ENCODE results near the gene GTF3C1. TPM values are rescaled to one million over a fixed set of nuclear protein-coding genes. Genes with fewer than 3 reads are reported as not detected.

Gene GTF3C1
- total and polyA plus RNA-seq, 2 donors (not counting 1 experiment from before 2014, with no cell fraction given) = 31.2 to 49.6 TPM

DNA sequence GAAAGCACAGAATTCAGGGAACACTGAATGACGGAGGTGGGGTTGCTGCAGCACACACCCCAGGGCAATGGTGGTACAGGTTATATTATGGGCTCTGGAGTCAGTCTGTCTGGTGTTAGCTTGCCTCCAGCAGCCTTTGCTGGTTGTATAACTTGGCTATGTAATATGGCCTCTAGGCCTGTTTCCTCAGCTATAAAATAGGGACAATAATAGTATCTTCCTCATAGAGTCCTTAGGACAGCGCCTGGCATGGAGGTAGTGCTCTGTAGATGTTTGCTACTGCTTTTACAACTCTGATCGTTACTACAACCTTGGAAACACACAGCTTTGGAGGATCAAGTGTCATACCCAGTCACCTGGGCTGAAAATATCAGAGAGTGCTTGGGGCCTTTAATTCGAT is 31.5 kb downstream of the GTF3C1 start:
- H3K9ac ChIP-seq (ENCODE audit: low read length) = no peak overlapping the region
- H2AFZ ChIP-seq (ENCODE audit: insufficient read depth, low read depth, low read length, poor library complexity, severe bottlenecking) = no peak overlapping the region
- no peaks in the 10 kb centered on the region for H3K4me1 Mint-ChIP-seq
- H3K79me2 ChIP-seq (ENCODE audit: control insufficient read depth, insufficient read depth, low read length) = no peaks in the 10 kb centered on the region
- no peaks in the 10 kb centered on the region for H3K4me1 ChIP-seq (ENCODE audit: control insufficient read depth in 2 of 2, insufficient read depth in 2 of 2, low read length in 2 of 2)
- no peak for DNase-seq
- intact Hi-C loops (cut with micrococcal nuclease) = no loop called here
- no peaks in the 10 kb centered on the region for H3K27me3 Mint-ChIP-seq
- TF ChIP-seq, protein P1, sequence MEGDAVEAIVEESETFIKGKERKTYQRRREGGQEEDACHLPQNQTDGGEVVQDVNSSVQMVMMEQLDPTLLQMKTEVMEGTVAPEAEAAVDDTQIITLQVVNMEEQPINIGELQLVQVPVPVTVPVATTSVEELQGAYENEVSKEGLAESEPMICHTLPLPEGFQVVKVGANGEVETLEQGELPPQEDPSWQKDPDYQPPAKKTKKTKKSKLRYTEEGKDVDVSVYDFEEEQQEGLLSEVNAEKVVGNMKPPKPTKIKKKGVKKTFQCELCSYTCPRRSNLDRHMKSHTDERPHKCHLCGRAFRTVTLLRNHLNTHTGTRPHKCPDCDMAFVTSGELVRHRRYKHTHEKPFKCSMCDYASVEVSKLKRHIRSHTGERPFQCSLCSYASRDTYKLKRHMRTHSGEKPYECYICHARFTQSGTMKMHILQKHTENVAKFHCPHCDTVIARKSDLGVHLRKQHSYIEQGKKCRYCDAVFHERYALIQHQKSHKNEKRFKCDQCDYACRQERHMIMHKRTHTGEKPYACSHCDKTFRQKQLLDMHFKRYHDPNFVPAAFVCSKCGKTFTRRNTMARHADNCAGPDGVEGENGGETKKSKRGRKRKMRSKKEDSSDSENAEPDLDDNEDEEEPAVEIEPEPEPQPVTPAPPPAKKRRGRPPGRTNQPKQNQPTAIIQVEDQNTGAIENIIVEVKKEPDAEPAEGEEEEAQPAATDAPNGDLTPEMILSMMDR (IDR thresholded peaks at IDR 0.05) = no peak
- TF ChIP-seq EZH2 (IDR thresholded peaks at IDR 0.05; ENCODE audit: borderline replicate concordance, insufficient read depth, low read depth, low read length, poor library complexity, severe bottlenecking) = no peak
- ChIA-PET POLR2A (no interaction called here), CTCF (no interaction called here)
- H3K36me3 ChIP-seq (replicated peaks in 1 of 2; ENCODE audit: control extremely low read depth in 1 of 2, control insufficient read depth in 1 of 2, extremely low read depth in 1 of 2, insufficient read depth in 2 of 2, low read length in 1 of 2) = peaks cover 0 to 22% of the 10 kb centered on the region in 2 experiments
- no peak overlapping the region for H3K4me2 ChIP-seq (replicated peaks; ENCODE audit: low read depth, low read length, poor library complexity, severe bottlenecking)
- H3K4me3 ChIP-seq (ENCODE audit: control extremely low read depth in 1 of 5, extremely low read depth in 1 of 5, insufficient read depth in 1 of 5, low read depth in 2 of 5, low read length in 4 of 5) = no peak overlapping the region
- H4K20me1 ChIP-seq (ENCODE audit: control insufficient read depth, insufficient read depth, low read length, poor library complexity, severe bottlenecking) = no peaks in the 10 kb centered on the region
- H3K27ac Mint-ChIP-seq = no peak overlapping the region
- no peak for ATAC-seq (ENCODE audit: low read depth)
- H3K27me3 ChIP-seq (replicated peaks in 1 of 4; ENCODE audit: control extremely low read depth in 1 of 4, control insufficient read depth in 3 of 4, insufficient read depth in 4 of 4, low read length in 3 of 4) = no peaks in the 10 kb centered on the region
- H3K4me3 Mint-ChIP-seq = no peak overlapping the region
- H3K27ac ChIP-seq (ENCODE audit: low read length in 2 of 2) = no peak overlapping the region
- H3K9me3 Mint-ChIP-seq (ENCODE audit: insufficient read depth) = no peaks in the 10 kb centered on the region
- WGBS (ENCODE audit: insufficient coverage) = 100% methylated on average over 3 of the region's 4 CpGs
- H3K9me3 ChIP-seq (ENCODE audit: control extremely low read depth in 1 of 3, control insufficient read depth in 2 of 3, insufficient read depth in 1 of 3, low read length in 2 of 3) = no peaks in the 10 kb centered on the region

GRCh38 chr16:27517664-27518063 is 32.0 kb downstream of the GTF3C1 start:
- TF ChIP-seq EZH2 (IDR thresholded peaks at IDR 0.05; ENCODE audit: borderline replicate concordance, insufficient read depth, low read depth, low read length, poor library complexity, severe bottlenecking) = no peak
- TF ChIP-seq, protein P1 (IDR thresholded peaks at IDR 0.05) = no peak
- no peak overlapping the region for H2AFZ ChIP-seq (ENCODE audit: insufficient read depth, low read depth, low read length, poor library complexity, severe bottlenecking)
- H3K36me3 ChIP-seq (replicated peaks in 1 of 2; ENCODE audit: control extremely low read depth in 1 of 2, control insufficient read depth in 1 of 2, extremely low read depth in 1 of 2, insufficient read depth in 2 of 2, low read length in 1 of 2) = peaks cover 0 to 22% of the 10 kb centered on the region in 2 experiments
- ChIA-PET CTCF (interaction anchor here (1.3 kb wide), 1 partner anchor 10 kb away, joined by 3 read pairs; no protein-coding TSS in a partner anchor), POLR2A (no interaction called here)
- no peak overlapping the region for H3K27ac ChIP-seq (ENCODE audit: low read length in 2 of 2)
- no peaks in the 10 kb centered on the region for H3K9me3 ChIP-seq (ENCODE audit: control extremely low read depth in 1 of 3, control insufficient read depth in 2 of 3, insufficient read depth in 1 of 3, low read length in 2 of 3)
- H3K27ac Mint-ChIP-seq = no peak overlapping the region
- H3K4me1 Mint-ChIP-seq = no peaks in the 10 kb centered on the region
- intact Hi-C loops (cut with micrococcal nuclease) = no loop called here
- no peaks in the 10 kb centered on the region for H3K27me3 Mint-ChIP-seq
- no peaks in the 10 kb centered on the region for H3K4me1 ChIP-seq (ENCODE audit: control insufficient read depth in 2 of 2, insufficient read depth in 2 of 2, low read length in 2 of 2)
- H3K9me3 Mint-ChIP-seq (ENCODE audit: insufficient read depth) = no peaks in the 10 kb centered on the region
- no peak overlapping the region for H3K4me2 ChIP-seq (replicated peaks; ENCODE audit: low read depth, low read length, poor library complexity, severe bottlenecking)
- ATAC-seq (ENCODE audit: low read depth) (no peak), DNase-seq (no peak)
- no peaks in the 10 kb centered on the region for H4K20me1 ChIP-seq (ENCODE audit: control insufficient read depth, insufficient read depth, low read length, poor library complexity, severe bottlenecking)
- 91% methylated on average over 5 of the region's 7 CpGs for WGBS (ENCODE audit: insufficient coverage)
- no peak overlapping the region for H3K4me3 Mint-ChIP-seq
- no peak overlapping the region for H3K9ac ChIP-seq (ENCODE audit: low read length)
- no peaks in the 10 kb centered on the region for H3K27me3 ChIP-seq (replicated peaks in 1 of 4; ENCODE audit: control extremely low read depth in 1 of 4, control insufficient read depth in 3 of 4, insufficient read depth in 4 of 4, low read length in 3 of 4)
- H3K79me2 ChIP-seq (ENCODE audit: control insufficient read depth, insufficient read depth, low read length) = no peaks in the 10 kb centered on the region
- H3K4me3 ChIP-seq (ENCODE audit: control extremely low read depth in 1 of 5, extremely low read depth in 1 of 5, insufficient read depth in 1 of 5, low read depth in 2 of 5, low read length in 4 of 5) = no peak overlapping the region
